Kidney (tissue), 14 donors: ENCODE data around the gene SCYGR8. TPM values are rescaled to one million over a fixed set of nuclear protein-coding genes. Genes with fewer than 3 reads are reported as not detected.

Experiments used
- DNase-seq, 5 donors: peaks; one replicate each; pipeline ENCODE4 v3.0.0-alpha.2; 2013 to 2020
- FAIRE-seq: peaks from 2 replicates; lab custom pipeline; 2012; peaks lifted over from hg19 to GRCh38; lab: Jason Lieb, UNC
- H3K27ac ChIP-seq, 2 donors: one replicate each; pipeline ENCODE4 v1.7.0; 2013; ENCODE audit warnings: low read depth in 2 of 2, low read length in 2 of 2, inconsistent platforms in 1 of 2
- H3K27me3 ChIP-seq: one replicate; pipeline ENCODE4 v1.7.1; 2013; ENCODE audit warnings: low read length, inconsistent platforms; ENCODE audit not compliant: control insufficient read depth, insufficient read depth
- H3K36me3 ChIP-seq, 3 donors: one replicate each; pipeline versions ENCODE4 v1.7.0 to v1.7.1; 2013; ENCODE audit warnings: low read length in 3 of 3, control low read depth in 1 of 3, inconsistent platforms in 1 of 3; ENCODE audit not compliant: insufficient read depth in 3 of 3, control insufficient read depth in 2 of 3
- H3K4me1 ChIP-seq, 3 donors: one replicate each; pipeline versions ENCODE4 v1.7.0 to v1.7.1; 2013; ENCODE audit warnings: low read length in 3 of 3, inconsistent platforms in 1 of 3, low read depth in 1 of 3; ENCODE audit not compliant: control insufficient read depth in 2 of 3, insufficient read depth in 2 of 3
- H3K4me3 ChIP-seq, 3 donors: one replicate each; pipeline versions ENCODE4 v1.7.0 to v1.8.1; 2013; ENCODE audit warnings: low read length in 3 of 3, control low read depth in 1 of 3, inconsistent platforms in 1 of 3
- H3K9ac ChIP-seq, 3 donors: one replicate each; pipeline versions ENCODE4 v1.7.0 to v1.7.1; 2013; ENCODE audit warnings: low read length in 3 of 3, control low read depth in 1 of 3, inconsistent platforms in 1 of 3
- H3K9me3 ChIP-seq, 3 donors: one replicate each; pipeline versions ENCODE4 v1.7.0 to v1.7.1; 2013; ENCODE audit warnings: low read length in 3 of 3, control low read depth in 1 of 3, inconsistent platforms in 1 of 3; ENCODE audit not compliant: control insufficient read depth in 2 of 3, insufficient read depth in 1 of 3
- intact Hi-C: fragments of 100-400 bp; cut with DNase I; formaldehyde crosslinking; loops from one replicate; pipeline ENCODE4 v1.11.1; 2022
- polyA plus RNA-seq: library from polyadenylated mRNA; stranded (reverse); fragments of 350-450 nt; fragmentation: Illumina TruSeq; extraction: RNeasy Lipid Tissue Mini Kit (QIAGEN cat#74804); gene quantifications from one replicate; pipeline ENCODE4 v1.2.3, GENCODE V29; 2014; ENCODE audit warnings: low read depth, low replicate concordance; ENCODE audit not compliant: insufficient read depth
- total RNA-seq: library from RNA; stranded (reverse); fragmentation: NEBNext Ultra II Directional; extraction: Animal tissue kit (Norgen Biotek cat#: 25700); gene quantifications from one replicate; pipeline ENCODE4 v1.2.1, GENCODE V29; 2021
- TF ChIP-seq, protein P1 (sequence below): IDR thresholded peaks from 3 replicates; pipeline ENCODE4 v1.5.1; 2012; ENCODE audit warnings: mild to moderate bottlenecking, moderate library complexity, borderline replicate concordance; ENCODE audit not compliant: insufficient read depth; ENCODE audit errors: extremely low read depth
- donor health status: control.
- donor health status: control.
- donor health status: control.
- donor health status: control.
- donor health status: control.
- donor health status: DM: yes; HTN: yes; CAD: no.
- donor health status: Normal renal cell carcinoma (clear cell type).

SCYGR8 gene
- total and polyA plus RNA-seq, 2 donors from 2014 or later = not detected

DNA sequence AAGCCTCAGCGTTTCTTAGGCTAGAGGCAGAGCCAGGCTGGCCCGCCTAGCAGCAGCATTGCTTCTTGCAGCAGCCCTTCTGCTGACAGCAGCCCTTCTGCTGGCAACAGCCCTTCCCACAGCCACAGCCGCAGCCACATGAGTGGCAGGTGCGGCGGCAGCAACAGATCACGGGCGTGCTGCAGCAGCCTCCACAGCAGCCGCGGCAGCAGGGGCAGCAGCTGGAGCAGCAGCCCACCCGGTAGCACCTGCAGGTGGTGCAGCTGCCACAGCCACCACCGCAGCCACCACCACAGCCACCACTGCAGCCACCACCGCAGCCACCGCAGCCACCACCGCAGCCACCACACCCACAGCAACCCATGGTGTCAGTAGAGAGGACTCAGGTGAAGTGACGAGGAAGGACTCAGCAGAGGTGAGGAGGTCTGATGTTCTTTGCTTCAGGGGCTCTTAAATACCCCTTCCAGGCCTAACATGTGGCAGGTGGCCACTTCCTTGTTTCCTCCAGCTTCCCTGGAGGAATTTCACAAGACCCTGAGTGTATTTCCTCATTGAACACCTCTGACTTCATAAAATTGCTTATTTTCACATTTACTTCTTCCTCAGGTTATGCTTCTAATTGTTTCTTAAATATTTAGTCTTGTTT lies 21.2 kb upstream of the SCYGR8 start, which contains the start of gene SCYGR6:
TSS of gene SCYGR6 (minus strand) at position 364 of the 646 bp plus-strand sequence. CDS start at position 364, 0 bp downstream.
- DNase-seq = no peak
- intact Hi-C loops = no loop called here

DNA sequence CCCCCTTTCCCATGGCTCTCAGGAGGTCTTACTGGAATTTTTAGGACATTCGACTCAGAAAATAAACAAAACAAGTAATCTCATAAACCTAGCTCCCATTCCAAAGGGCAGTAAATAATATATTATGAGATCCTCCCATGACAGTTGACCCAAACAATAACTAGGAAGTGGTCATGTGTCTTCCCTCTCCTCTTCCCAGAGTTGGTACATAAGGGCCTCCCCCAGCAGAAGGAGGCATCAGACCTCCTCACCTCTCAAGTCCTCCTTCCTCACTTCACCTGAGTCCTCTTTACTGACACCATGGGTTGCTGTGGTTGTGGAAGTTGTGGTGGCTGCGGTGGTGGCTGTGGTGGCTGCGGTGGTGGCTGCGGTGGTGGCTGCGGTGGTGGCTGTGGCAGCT lies 17.7 kb upstream of the SCYGR8 start, which contains the start of gene SCYGR7:
TSS of gene SCYGR7 (plus strand) at position 301 of the 400 bp plus-strand sequence. CDS start at position 301, 0 bp downstream.
- no peak within 1 kb of the TSS for H3K4me3 ChIP-seq
- no peak for DNase-seq
- H3K9ac ChIP-seq = no peak within 1 kb of the TSS
- no peaks in the 10 kb centered on the region for H3K27me3 ChIP-seq
- intact Hi-C loops = no loop called here
- H3K36me3 ChIP-seq = no peaks in the 10 kb centered on the region
- no peak for FAIRE-seq
- TF ChIP-seq, protein P1, sequence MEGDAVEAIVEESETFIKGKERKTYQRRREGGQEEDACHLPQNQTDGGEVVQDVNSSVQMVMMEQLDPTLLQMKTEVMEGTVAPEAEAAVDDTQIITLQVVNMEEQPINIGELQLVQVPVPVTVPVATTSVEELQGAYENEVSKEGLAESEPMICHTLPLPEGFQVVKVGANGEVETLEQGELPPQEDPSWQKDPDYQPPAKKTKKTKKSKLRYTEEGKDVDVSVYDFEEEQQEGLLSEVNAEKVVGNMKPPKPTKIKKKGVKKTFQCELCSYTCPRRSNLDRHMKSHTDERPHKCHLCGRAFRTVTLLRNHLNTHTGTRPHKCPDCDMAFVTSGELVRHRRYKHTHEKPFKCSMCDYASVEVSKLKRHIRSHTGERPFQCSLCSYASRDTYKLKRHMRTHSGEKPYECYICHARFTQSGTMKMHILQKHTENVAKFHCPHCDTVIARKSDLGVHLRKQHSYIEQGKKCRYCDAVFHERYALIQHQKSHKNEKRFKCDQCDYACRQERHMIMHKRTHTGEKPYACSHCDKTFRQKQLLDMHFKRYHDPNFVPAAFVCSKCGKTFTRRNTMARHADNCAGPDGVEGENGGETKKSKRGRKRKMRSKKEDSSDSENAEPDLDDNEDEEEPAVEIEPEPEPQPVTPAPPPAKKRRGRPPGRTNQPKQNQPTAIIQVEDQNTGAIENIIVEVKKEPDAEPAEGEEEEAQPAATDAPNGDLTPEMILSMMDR = no peak
- no peak within 1 kb of the TSS for H3K27ac ChIP-seq
- H3K4me1 ChIP-seq = no peaks in the 10 kb centered on the region
- no peaks in the 10 kb centered on the region for H3K9me3 ChIP-seq

More for the DNA sequence above, 21.2 kb upstream of the SCYGR8 start, which contains the start of gene SCYGR6:
- TF ChIP-seq, protein P1 = no peak
- Histone ChIP-seq H3K9me3 (no peaks in the 10 kb centered on the region), H3K4me3 (no peak within 1 kb of the TSS), H3K36me3 (no peaks in the 10 kb centered on the region), H3K27me3 (no peaks in the 10 kb centered on the region), H3K4me1 (no peaks in the 10 kb centered on the region), H3K27ac (no peak within 1 kb of the TSS), H3K9ac (no peak within 1 kb of the TSS)
- no peak for FAIRE-seq

DNA sequence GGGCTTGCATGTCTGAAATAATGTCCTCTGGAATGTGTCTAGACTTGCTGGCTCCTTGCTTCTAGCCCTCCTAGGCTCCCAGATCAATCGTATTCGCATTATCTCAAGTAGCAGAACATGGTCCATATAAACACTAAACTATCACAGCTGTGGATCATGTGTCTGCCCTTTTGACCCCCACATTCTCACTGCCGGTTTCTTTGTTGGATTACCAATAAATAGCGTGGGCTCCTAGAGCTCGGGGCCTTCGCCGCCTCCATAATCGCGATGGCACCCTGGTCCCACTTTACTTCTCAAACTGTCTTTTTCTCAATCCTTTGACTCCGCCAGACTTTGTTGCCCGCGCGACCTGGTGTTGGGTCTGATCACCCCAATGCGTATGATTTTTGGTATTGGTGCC lies 6.3 kb upstream of the SCYGR8 start:
- Histone ChIP-seq H3K4me3 (no peak overlapping the region), H3K27ac (no peak overlapping the region), H3K4me1 (no peaks in the 10 kb centered on the region), H3K9me3 (no peaks in the 10 kb centered on the region), H3K9ac (no peak overlapping the region), H3K27me3 (no peaks in the 10 kb centered on the region), H3K36me3 (no peaks in the 10 kb centered on the region)
- no peak for DNase-seq
- FAIRE-seq = no peak
- TF ChIP-seq, protein P1 = no peak
- intact Hi-C loops = no loop called here
